GM12873 (cell line): ENCODE data around the gene NSD2.

Experiments
- TF ChIP-seq, protein P1 (sequence below): IDR thresholded peaks from 2 replicates; pipeline ENCODE4 v1.5.1; 2012; ENCODE audit warnings: low read depth, mild to moderate bottlenecking, moderate library complexity, low read length, control low read depth; ENCODE audit not compliant: insufficient read depth; ENCODE audit errors: missing control alignments

The NSD2 gene

DNA sequence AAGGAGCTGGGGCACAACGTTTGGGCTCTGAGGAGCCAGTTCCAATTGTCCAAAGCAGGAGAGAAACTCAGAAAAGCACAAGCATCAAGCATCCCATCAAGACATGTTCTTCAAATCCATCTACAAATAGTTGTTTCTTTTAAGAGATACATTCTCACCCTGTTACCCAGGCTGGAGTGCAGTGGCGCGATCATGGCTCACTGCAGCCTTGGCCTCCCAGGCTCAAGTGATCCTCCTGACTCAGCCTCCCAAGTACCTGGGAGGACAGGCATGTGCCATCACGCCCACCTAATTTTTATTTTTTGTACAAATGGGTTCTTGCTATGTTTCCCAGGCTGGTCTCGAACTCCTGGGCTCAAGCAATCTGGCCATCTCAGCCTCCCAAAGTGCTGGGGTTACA is 119.5 kb downstream of the NSD2 start:
- TF ChIP-seq, protein P1, sequence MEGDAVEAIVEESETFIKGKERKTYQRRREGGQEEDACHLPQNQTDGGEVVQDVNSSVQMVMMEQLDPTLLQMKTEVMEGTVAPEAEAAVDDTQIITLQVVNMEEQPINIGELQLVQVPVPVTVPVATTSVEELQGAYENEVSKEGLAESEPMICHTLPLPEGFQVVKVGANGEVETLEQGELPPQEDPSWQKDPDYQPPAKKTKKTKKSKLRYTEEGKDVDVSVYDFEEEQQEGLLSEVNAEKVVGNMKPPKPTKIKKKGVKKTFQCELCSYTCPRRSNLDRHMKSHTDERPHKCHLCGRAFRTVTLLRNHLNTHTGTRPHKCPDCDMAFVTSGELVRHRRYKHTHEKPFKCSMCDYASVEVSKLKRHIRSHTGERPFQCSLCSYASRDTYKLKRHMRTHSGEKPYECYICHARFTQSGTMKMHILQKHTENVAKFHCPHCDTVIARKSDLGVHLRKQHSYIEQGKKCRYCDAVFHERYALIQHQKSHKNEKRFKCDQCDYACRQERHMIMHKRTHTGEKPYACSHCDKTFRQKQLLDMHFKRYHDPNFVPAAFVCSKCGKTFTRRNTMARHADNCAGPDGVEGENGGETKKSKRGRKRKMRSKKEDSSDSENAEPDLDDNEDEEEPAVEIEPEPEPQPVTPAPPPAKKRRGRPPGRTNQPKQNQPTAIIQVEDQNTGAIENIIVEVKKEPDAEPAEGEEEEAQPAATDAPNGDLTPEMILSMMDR: no peak

DNA sequence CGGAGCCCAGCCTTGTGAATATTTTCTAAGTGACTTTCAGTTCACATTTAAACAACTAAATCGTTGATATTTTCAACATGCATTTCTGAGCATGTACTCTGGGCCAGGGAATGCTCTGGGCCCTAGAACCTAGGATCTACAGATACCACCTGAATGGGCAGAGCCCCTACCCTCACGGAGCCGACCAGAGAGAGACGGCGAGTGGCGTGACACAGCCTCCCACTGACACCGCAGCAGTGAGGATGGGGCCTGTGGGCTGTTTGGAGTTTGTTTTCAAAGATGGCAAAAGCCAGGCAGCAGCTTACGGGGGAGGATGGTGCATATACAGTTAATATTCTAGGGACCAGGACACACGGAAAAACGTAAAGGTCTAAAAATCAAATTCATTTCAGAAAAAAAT is 119.9 kb downstream of the NSD2 start:
- TF ChIP-seq, protein P1: no peak

DNA sequence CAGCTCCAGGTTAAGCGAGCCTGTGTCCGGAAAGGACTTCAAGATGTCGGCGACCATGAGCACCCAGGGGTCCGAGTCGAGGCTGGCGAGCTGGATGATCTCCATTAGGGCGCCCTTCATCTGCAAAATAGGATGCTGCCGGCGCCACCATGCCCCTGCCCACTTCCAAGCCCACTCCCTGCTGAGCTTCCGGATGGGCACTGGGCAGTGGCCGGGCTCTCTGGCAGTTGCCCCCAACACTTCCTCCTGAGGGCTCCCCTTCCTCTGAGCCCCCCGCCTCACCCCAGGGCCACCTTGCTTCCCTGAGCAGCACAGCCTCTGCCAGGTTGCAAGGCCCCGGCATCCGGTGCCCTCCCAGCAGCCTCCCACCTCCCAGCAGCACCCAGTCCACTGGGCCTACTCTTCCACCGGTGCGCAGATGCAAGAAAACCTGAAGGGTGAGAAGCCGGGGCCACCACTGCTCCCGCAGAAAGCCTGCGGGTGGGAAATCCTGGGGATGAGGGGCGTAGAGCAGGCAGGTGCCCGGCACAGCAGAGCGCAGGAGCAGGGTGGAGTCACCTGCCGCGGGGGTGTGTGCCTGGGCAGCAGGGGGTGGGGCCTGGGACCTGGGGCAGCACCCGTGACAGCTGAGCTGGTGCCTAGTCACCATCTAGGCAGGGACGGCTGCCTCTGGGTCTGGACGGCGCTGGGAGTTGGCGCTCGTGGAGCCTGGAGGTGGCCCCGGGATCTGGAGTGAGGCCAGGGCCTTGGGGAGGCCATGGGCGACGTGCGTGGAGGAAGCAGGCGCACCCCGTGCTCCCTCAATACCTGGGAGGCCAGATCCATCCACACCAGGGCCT is 120.6 kb downstream of the NSD2 start:
- TF ChIP-seq, protein P1: no peak

DNA sequence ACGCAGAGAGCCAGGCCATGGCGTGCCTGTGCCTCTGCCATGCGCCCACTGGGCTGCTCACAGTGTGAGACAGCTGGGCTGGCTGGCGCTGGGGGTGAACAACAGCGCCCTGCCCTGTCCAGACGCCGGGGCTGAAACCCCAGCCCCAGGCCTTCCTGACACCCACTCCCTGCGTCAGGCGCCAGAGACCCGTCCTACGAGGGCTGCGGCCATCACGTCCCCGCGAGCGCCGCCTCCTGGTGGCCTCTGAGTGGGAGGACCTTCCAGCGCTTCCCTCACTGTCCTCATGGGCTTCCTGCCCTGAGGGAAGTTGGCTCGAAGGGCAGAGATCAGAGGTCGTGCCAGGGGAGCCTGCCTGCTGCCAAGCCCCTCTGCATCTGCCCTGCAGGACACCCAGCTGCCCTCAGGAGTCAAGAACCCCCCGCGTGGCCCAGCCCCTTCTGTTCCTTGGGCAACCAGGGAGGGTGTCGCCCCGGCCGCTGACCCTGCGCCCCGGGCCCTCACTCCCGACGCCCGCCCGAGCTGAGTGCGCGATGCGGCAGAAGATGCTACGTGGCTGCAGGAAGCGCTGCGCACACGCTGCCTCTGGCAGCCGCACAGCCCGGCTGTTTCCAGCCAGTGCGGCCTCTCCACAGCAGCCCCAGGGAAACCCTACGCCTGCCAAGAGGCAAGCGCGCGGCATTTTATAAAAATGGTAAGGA is 121.4 kb downstream of the NSD2 start:
- TF ChIP-seq, protein P1: no peak

DNA sequence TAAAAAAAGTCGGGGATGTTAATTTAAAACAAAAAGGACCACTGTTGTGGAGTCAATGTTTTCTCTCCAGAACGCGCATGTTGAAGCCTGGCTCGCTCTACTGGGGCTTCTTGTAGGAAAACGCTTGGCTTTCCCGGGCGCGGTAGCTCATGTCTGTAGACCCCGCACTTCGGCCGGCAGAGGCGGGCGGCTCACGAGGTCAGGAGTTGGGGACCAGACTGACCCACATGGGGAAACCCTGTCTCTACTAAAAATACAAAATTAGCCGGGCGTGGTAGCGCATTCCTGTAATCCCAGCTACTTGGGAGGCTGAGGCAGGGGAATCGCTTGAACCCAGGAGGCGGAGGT is 122.0 kb downstream of the NSD2 start:
- TF ChIP-seq, protein P1: no peak

DNA sequence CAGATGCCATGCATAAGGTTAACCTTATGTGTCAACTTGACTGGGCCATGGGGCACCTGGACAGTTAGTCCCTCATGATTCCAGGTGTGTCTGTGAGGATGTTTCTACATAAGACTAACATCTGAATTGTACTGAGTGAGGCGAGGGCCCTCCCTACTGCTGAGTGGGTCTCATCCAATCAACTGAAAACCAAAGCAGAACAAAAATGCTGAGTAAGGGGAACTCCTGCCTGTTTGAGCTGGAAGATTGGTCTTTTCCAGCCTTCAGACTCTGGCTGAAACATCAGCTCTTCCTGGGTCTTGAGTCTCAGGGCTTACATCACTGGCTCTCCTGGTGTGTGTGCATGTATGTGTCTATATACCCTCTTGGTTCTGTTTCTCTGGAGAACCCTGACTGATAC is 123.7 kb downstream of the NSD2 start:
- TF ChIP-seq, protein P1: no peak

DNA sequence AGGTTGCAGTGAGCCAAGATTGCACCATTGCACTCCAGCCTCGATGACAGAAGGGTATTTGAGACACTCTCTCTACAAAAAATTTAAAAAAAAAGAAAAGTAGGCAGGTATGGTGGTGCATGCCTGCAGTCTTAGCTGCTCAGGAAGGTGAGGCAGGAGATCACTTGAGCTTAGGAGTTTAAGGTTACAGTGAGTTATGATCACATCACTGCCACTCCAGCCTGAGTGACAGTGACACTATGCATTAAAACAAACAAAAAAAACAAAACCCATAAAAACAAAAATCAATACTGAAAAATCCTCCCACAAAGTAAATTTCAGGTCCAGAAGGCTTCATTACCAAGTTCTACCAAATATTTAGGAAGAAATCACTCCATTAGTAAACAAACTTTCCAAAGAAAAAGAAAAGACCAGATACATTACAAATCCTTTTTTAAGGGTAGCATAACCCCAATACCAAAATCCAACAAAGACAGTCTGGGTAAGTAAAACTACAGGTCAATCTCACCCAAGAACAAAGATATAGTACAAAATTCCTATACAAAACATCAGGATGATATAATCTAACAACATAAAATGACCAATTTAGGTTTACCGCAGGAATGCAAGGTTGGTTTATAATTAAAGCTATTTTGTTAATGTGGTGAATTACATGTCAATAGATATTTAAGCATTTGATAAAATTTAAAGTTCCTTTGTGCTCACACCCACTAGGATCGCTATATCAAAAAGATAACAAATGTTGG is 125.8 kb downstream of the NSD2 start:
- TF ChIP-seq, protein P1: no peak
